HG03520 (cell line): ENCODE results near the gene SPPL2B.

ENCODE experiments used
- ATAC-seq: cut with Tn5 transposase; IDR thresholded peaks from one replicate; pipeline ENCODE4 v1.9.1; 2021; ENCODE audit warnings: mild to moderate bottlenecking, moderate library complexity; ENCODE audit not compliant: unreplicated experiment

SPPL2B gene

DNA sequence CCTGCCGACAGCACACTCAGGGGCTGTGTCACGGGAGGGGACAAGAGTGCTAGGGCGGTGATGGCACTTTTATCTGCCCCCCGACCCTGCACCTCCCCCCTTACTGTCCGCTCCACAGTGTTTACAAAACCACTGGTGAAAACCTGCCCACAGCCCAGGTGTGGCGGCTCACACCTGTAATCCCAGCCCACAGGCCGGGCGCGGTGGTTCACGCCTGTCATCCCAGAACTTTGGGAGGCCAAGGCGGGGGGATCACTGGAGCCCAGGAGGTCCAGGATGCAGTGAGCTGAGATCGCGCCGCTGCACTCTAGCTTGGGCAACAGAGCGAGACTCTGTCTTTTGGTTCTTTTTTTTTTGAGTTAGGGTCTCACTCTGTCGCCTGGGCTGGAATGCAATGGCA is 32.3 kb upstream of the SPPL2B start:
- no peak for ATAC-seq

DNA sequence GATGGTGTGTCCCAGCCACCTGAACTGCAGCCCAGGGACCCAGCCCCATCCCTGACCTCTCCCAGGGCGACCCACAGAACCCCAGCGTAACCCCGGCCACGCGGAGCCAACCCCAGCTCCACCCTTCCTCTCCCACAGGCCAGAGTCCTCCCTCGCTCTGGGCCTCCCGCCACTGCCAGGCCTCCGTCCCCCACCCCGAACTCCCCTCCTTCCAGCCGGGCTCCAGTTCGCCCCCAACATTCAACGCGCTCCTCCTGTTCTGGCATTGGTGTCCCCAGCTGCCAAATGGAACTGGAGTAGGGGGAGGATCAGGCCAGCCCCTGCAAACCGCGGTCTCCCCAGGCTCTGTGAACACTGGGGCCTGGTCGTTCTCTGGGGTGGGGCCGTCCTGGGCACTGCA is 28.0 kb upstream of the SPPL2B start:
- ATAC-seq: no peak

DNA sequence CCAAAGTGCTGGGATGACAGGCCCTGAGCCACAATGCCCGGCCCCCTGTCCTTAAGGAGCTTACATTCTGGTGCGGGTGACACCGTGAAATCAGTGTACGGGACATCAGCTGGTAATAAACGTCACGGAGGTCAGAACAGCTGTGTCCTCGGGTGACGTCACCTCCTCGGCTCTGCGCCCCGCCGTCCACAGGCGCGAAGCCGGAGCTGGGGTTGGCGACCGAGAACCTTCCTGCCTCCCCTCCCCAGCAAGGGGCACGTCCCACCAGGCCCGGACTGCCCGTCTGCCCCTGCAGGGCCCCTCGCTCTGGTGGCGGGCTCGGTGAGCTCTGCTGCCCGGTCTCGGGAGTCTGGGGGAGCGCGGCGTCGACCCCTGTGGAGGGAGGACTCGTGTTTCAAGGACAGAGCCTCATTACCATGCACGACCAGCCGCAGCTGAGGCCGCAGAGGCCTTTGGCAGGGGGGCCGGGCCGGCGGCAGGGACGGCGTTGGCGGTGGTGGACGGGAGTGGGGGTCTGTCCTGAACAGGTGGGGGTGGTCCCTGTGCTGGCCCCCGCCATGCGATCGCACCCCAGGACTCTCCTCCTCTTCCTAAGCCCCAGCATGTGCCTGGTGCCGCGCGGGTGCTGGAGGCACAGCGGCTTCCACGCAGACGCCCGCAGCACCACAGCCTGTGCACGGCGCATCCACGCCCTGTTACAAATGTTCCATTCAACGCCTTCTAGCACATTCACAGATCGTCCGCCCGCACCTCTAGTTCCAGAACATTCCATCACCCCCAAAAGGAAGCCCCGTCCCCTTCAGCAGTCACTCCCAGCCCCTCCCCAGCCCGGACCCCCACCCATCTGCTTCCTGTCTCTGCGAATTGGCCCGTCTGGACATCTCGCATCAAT is 25.9 kb upstream of the SPPL2B start:
- ATAC-seq: no peak

DNA sequence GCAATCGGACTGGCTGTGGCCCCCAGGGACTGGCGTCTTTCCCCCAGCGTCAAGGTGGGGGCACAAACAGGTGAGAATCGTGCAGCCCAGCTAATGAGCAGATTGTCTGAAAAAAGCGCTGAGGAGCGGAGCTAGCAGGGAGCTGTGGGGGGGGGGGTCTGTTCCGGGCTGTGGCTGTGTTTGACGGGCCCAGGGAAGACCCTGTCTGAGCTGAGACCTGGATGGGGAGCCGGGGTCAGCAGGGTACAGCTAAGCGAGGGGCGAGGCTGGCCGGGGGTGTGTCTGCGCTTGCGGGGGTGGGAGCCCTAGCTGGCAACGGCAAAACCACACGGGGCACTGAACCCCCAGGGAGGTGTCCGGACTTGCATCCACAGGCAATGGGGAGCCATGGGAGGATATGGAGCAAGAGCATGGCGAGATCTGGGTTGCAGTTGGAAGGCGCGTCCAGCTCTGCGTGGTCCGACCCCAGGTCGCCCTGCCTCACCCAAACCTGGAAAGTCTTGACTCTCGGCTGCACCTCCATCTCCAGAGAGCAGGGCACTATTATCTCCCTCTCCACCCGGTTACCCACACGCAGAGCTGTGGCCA is 25.2 kb upstream of the SPPL2B start:
- no peak for ATAC-seq

DNA sequence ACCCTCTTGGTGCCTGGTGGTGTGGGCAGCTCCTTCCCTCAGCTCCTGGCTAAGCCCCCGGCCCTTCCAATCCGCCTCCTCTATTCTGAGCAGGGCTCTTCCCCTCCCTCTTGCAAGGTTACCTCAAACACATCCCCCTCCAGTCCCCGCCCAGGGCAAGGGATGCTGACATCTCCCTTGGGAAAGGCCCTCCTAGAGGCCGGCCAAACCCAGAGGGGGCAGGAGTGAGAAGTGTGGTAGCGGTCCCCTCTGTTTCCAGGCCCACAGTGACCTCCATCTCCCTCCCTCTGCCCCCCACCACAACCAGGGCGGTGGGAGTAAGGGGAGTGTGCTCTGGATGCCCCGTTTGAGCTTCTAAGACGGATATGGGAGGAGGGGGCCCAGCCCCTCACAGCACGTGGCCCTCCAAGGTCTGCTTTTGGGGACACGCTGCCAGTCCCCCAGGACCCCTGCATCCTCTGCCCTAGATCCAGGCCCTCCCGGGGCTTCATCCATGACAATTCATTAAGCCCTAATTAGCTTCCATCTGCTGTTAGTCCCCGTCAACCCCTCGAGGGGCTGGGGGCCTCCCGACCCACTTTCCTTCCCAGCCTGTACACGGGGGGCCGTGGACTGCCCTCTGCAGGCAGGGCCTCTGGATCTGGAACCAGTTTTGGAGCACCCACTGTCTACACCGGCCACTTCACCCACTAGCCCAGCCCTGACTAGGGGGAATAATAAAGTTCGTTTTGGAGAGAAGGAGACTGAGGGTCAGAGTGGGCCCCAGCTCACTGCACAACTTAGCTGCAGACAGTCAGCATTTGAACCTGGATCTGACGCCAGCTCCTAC is 22.8 kb upstream of the SPPL2B start:
- no peak for ATAC-seq

DNA sequence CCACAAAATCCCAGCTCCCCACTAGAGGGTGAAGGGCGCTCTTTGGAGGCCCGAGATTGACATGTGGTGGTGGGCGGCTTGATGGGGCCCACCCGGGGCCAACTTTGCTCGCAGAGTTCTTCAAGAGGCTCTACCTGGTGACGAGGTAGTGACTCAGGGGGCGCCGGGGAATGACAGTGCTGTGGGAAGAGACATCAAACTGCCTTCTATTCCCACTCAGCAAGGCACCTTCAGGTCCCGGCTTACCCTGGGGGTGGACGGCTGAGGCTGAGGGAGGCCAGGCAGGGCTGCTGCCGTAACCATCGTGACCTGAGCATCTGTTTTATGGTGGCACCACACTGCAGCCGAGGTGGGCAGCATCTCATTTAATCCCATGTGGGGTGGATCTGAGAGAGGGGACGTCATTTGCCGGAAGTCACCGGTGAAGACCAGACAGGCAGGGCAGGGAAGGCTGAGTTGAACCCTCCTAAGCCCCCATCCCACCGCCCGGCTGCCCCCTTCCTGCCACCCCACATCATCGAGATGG is 22.1 kb upstream of the SPPL2B start:
- no peak for ATAC-seq

DNA sequence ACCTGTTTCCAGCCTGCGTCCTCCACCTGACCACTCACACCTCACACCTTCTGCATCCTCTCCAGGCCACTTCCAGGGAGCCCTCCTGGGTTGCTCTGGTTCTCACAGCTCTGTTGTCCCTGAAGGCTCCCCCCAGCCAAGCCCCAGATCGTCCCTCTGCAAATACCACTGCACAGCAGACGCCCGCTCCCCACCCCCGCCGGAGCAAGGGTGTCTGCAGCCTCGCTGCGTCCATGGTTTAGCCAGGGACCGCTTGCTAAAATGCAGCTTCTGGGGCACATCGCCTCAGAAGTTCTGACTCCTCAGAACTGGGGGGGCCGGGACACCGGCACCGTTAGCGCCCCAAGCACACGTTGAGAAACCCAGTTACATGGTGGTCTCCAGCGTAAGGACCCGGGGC is 21.5 kb upstream of the SPPL2B start:
- ATAC-seq: no peak

DNA sequence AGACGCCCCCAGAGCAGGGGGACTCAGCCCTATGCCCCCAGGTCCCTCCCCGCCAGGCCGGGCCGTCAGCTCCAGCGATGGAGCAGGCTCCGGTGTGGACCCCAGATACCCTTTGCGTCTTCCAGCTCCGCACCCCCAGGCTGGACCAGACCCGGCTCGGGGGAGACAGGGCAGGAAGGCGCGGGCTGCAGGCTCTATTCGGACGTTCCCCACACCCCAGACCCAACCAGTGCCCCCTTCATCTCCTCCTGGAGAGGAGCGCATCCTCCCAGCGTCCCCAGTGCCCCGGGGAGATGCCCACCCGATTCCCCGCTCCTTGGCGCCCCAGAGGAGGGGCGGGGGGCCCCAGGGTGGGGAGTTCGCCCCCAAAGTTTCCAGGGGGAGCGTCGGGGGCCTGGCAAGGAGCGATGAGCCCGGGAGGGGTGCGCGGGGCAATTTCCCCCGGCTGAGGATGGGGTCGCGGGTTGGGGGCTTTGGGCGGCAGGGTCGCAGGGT is 20.9 kb upstream of the SPPL2B start:
- ATAC-seq: no peak

DNA sequence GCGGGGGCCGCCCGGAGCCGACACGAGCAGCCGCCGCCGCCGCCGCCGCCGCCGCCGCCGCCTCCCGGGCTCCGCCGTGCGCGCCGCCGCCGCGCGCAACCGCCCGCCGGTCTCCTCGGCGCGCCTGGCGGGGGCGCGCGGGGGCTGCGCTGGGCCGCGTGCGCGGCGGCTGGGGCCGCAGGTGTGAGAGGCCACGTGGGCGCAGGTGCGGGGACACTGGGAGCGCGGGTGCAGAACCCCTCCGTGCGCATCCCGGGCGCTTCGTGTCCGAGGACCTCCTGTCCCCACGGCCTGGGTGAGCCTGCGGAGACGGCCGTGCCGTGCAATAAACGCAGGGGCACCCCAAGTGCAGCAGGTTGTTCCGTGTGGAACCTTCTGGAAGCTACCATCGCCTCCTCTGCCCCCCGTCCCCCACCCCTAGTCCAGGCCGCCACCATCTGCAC is 20.3 kb upstream of the SPPL2B start, which contains the start of gene LINGO3:
Gene LINGO3 (minus strand): TSS at position 41 of the 443 bp plus-strand sequence. CDS start 16,378 bp downstream, outside the sequence.
- ATAC-seq: no peak

DNA sequence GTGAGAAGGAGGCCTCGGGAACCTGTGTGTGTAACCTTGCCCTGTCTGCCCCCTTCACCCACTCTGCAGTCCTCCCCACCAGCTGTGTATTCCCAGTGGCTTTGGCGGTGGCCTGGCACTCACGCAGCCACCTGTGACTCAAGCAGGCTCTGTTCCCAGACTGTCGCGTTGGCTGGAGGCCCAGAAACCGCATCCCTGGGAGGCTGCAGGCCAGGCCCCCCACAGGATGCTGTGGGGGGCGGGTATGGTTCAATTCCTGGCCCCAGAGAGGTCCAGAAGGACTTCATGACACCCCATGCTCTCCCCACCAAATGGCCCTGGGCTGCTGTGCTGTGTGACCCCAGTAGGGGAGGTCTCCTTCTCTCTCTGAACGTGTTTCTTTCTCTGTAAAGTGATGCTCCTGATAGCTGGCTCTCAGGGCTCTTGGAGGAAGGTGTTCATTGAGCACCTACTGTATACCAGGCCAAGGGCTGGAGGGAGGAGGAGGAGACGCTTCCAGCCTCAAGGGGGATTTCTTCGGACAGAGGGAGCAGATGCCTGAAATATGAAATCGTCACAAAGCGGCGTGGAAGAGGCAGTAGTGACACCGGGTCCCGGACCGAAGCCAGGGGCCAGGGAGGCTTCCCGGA is 18.6 kb upstream of the SPPL2B start:
- no peak for ATAC-seq

DNA sequence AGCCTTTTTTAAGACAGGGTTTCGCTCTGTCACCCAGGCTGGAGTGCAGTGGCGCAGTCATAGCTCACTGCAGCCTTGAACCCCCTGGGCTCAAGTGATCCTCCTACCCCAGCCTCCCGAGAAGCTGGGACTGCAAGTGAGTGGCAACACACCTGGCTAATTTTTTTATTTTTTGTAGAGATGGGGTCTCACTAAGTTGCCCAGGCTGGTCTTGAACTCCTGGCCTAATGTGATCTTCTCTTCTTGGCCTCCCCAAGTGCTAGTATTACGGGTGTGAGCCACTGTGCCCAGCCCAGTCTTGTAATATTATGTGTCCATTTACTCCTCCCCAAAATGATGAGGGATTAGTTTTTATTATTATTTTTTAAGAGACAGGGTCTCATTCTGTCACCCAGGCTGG is 17.4 kb upstream of the SPPL2B start:
- ATAC-seq: no peak

DNA sequence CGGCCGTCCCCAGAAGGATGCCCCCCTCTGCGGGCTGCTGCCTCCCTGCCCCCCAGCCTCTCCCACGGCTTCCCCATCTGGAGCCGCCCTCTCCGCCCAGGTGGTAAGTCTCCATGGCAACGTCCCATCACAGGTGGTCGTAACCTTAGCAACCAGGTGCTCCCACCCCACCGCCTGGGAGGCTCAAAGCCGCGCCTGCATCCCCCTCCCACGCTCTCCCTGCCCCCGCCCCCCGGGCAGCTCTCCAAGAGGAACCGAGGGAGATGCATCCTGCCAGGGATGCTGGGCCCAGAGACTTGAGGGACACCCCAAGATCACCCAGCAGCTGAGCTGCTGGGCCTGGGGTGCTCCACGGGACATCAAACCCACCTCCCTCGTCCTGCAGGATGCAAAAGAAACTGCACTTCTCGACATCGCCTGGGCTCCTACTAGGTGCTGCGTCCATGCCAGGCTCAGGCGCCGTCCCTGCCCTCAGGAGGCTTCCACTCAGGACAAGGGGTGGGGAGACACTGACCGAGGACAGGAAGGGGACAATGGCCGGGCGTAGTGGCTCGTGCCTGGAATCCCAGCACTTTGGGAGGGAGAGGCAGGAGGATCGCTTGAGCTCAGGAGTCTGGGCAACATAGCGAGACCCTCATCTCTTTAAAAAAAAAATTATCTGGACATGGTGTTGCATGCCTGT is 15.5 kb upstream of the SPPL2B start:
- no peak for ATAC-seq

DNA sequence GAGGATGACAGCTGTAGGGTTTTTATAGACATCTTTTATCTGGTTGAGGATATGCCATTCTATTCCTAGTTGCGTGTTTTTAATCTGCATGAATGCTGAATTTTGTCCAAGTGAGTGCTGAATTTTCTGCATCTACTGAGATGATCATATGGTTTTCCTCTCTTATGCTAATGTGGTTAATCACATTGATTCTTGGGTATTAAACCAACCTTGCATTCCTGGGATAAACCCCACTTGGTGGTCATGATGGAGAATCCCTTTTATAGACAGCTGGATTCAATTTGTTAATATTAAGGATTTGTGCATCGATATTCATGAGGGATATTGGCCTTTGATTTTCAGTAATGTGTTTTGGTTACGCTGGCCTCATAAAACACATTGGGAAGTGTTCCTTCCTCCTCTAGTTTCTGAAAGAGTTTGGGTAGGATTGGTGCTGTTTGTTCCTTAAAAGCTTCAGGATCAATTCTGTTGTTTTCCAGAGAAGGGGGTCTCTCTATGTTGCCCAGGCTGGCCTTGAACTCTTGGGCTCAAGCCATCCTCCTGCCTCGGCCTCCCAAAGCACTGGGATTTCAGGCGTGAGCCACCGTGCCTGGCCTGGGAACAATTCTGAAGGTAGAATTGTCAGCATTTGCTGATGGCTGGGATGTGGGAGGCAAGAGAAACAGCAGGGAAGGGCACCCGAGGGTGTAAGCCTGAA is 13.2 kb upstream of the SPPL2B start:
- no peak for ATAC-seq

DNA sequence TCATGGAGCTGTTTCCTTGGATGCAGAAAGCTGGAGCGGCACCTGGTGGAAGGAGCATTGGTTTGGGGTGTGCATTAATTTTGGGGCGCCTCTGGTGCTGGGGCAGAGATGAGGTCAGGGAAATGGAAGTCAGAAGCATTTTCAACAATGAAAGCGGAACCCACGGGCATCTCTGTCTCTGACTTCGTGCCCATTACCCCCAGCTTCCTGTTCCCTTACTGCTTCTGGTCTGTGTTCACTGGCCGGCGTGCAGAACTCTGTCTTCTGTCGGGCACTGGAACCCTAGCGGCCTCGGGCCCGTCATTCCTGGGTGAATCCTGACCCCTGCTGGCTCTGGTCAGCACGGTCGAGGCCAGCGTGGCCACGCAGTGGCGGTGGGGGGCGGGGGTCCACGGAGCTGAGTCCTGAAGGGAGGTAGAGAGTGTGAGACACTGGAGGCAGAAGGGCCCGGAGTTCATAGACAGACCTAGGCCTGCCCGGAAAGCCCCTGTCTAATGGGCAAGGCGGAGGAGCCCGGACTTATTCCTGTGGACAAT is 12.6 kb upstream of the SPPL2B start:
- ATAC-seq: no peak

DNA sequence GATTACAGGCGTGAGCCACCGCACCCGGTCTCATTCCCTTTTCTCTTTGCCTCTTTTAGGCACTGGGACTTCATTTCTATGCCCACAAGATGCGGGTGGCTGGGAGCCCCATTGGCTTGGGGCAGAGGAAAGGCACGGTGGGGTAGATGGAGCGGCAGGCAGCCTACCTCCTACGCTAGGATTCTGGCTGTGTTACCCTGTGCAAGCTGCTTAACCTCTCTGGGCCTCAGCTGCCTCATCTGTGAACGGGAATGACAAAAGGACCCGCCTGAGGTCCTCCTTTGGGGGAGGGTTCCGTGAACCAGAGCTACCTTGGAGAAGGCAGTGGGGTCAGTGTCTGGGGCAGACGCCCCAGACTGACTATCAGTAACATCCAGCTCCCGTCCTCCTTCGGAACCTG is 11.2 kb upstream of the SPPL2B start:
- ATAC-seq: no peak

DNA sequence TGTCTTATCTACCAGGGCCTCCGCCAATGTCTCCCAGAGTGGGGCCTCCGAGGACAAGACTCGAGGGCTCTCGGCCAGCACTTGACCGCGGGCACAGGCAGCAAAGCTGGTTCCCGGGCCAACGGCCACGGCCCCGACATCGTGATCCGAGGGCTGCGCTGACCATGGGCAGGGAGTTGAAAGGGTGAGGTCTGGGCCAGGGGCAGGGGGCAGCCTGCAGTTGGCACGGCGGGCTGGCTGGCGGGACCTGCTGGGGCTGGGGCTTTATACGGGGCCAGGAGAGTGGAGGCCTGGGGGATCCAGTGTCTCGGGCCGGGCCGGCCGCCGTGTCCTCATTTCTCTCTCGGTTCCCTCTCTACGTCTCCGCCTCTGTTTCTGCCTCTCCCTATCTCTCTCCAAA is 10.7 kb upstream of the SPPL2B start:
- ATAC-seq: no peak

DNA sequence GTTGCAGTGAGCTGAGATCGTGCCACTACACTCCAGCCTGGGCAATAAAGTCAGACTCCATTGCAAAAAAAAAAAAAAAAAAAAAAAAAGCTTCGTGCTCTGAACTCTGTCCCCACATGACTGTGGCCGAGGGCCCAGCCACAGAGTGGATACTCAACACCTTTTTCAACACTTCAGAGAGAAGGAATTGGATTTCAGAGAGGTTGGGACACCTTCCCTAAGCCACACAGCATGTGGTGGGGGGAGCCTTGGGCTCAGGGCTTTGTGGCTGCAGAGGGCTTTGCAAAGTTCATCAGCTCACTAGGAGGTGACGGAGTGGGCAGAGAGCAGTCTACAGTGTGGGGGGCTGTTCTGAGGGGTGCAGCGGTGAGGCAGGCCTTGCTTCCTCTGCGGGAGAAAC is 9.6 kb upstream of the SPPL2B start:
- ATAC-seq: no peak

DNA sequence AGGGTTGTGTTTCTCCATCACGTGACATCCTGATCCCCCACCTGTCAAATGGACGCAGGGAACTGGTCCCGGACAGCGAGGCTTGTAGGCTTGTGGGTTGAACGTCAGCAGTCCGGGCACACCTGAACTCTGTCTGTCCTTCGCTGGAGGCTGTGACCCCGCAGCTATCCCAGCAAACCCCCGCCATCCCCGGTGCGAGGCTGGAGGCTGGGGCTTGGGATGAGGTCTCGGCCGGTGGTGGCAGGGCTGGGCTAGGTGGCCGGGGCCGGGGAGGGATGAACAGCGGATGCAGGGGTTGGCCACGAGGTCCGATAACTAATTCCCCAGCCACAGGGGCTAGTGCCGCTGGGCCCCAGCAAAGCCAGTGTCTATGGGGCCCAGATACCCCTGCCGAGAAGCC is 8.9 kb upstream of the SPPL2B start:
- ATAC-seq: no peak

DNA sequence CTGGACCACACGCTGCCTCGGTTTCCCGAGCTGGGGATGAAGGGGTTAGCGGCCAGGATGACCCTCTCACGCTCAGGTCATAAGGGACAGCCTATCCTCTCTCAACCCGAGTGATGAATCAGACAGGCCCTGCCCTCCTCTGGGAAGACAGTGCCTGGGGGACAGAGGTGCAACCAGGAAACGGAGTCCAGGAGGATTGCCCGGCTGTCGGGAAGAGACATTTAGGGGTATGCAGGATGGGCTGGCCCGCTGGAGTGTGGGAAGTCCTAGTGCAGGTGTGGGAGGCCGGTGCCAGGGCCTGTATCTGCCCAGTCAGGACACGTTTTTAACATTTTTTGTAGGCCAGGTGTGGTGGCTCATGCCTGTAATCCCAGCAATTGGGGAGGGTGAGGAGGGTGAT is 8.4 kb upstream of the SPPL2B start:
- no peak for ATAC-seq
